Mucosa of rectum (tissue), 2 donors: Measurements from ENCODE around the gene TMC3.

Experiments
- H3K27ac ChIP-seq, 2 donors: one replicate each; pipeline ENCODE4 v1.7.0; 2013; ENCODE audit warnings: inconsistent platforms in 2 of 2, low read depth in 2 of 2, low read length in 2 of 2
- H3K27me3 ChIP-seq, 2 donors: one replicate each; pipeline ENCODE4 v1.7.0; 2013; ENCODE audit warnings: low read length in 2 of 2; ENCODE audit not compliant: control insufficient read depth in 2 of 2, insufficient read depth in 2 of 2
- H3K36me3 ChIP-seq, 2 donors: one replicate each; pipeline ENCODE4 v1.7.0; 2013; ENCODE audit warnings: low read length in 2 of 2; ENCODE audit not compliant: control insufficient read depth in 2 of 2, insufficient read depth in 2 of 2
- H3K4me1 ChIP-seq, 2 donors: one replicate each; pipeline ENCODE4 v1.7.0; 2013; ENCODE audit warnings: low read length in 2 of 2, mild to moderate bottlenecking in 1 of 2; ENCODE audit not compliant: control insufficient read depth in 2 of 2, insufficient read depth in 2 of 2
- H3K4me3 ChIP-seq, 2 donors: one replicate each; pipeline ENCODE4 v1.7.0; 2013; ENCODE audit warnings: low read length in 2 of 2
- H3K9ac ChIP-seq, 2 donors: one replicate each; pipeline ENCODE4 v1.7.0; 2013; ENCODE audit warnings: low read length in 2 of 2, low read depth in 1 of 2, mild to moderate bottlenecking in 1 of 2
- H3K9me3 ChIP-seq, 2 donors: one replicate each; pipeline ENCODE4 v1.7.0; 2013; ENCODE audit warnings: low read length in 2 of 2; ENCODE audit not compliant: control insufficient read depth in 2 of 2
- donor health status: healthy.
- donor health status: Normal muscosa, but diverticular disease.

TMC3 gene

DNA sequence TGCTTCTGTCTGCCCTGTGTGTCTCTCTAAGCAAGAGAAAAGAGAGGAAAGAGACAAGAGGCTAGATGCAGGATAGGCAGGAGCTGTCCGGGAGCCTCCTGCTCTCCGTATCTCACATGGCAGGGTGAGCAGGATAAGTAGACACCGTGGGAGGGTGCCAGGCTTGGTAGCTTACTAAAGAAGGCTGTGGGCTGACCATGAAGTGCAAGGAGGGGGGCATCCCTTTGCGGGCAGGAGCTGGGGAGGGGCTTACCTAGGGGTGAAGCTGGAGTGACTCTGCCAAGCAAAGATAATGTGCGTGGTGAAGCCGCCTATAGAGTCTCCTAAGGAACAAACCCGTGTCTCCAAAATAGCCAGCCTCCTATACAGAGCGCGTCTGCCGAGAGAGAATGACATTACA, 33.7 kb upstream of the TMC3 start:
- Histone ChIP-seq H3K27ac (no peak overlapping the region), H3K9ac (no peak overlapping the region), H3K36me3 (no peaks in the 10 kb centered on the region), H3K9me3 (no peaks in the 10 kb centered on the region), H3K27me3 (no peaks in the 10 kb centered on the region), H3K4me3 (no peak overlapping the region), H3K4me1 (no peaks in the 10 kb centered on the region)

DNA sequence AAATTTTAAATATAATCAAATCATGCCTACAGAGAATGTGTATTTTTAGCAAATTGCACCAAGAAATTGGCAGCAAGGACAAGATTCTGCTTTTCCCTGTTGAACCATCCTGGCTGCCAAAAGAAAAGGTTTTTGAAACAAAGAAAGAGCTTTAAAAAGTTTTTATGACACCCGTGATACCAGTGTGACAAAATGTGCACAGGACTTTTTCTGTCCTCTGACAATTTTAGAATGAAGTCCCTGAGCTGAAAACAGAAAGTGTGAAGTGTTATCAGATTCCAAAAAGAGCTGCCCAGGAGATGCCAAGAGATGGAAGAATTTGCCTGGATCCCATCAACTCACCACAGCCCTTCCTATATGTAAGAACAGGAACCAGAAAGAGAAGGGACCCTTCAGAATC, 33.2 kb upstream of the TMC3 start:
- no peak overlapping the region for H3K4me3 ChIP-seq
- no peaks in the 10 kb centered on the region for H3K4me1 ChIP-seq
- H3K9ac ChIP-seq: no peak overlapping the region
- no peak overlapping the region for H3K27ac ChIP-seq
- no peaks in the 10 kb centered on the region for H3K9me3 ChIP-seq
- no peaks in the 10 kb centered on the region for H3K36me3 ChIP-seq
- H3K27me3 ChIP-seq: no peaks in the 10 kb centered on the region

DNA sequence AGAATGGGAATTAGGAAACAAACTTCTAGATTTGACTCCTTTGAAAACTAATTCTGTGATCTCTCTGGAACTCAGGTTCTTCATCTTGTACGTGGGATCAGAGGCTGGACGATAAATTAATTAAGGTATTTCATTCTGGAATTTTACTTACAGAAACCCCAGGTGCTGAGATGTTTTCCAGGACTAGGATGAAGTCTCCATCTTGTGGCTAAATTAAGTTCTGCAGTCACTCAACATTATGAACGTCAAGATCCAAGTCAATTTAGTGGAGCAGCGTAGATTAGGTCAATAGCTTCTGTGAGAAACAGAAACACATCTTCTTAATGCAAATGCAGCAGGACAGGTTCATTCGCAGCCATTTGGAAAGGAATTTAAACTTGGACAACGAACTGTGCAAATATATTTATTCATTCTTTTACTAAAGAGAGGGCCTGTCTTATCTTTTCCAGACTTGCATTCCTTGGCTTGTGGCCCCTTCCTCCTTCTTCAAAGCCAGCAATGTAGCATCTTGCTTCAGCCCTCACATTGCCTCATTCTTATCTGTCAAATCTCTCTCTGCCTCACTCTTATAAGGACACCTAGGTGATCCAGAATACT, 26.7 kb upstream of the TMC3 start:
- Histone ChIP-seq H3K27me3 (no peaks in the 10 kb centered on the region), H3K36me3 (no peaks in the 10 kb centered on the region), H3K27ac (no peak overlapping the region), H3K9me3 (no peaks in the 10 kb centered on the region), H3K4me1 (peaks cover 4 to 15% of the 10 kb centered on the region in 2 donors), H3K4me3 (no peak overlapping the region), H3K9ac (no peak overlapping the region)

DNA sequence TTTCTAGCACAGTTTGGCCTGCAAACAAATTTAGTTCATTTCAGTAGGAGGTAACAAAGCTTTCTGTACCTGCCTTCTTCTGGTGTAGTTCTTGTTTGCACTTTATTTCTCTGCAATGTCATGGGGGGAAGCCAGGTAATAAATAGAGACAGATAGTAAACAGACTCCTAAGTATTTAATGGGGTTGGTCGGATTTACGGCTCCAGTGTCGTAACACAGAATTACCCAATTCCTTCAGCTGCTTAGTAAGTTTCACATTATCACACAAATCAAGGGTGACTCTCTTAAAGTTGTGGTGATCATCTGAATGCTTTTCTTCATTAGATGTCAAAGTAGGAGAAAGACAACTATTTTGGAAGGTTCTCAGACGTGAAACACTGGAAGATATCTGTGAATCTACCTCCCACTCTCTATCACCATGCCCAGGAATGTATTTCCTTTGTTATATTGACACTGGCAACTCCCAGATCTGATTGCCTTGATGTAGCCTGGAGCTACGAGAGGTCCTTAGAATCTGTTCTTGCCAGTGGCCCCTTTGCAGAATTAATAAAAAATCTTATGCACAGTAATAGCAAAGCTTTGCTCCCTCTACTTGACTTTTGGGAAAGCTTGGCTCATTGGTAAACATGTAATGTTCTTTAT, 25.0 kb upstream of the TMC3 start:
- H3K9me3 ChIP-seq: no peaks in the 10 kb centered on the region
- peak overlapping the region in 1 of 2 donors; percentile 63 for H3K27ac ChIP-seq
- H3K27me3 ChIP-seq: no peaks in the 10 kb centered on the region
- H3K4me3 ChIP-seq: peak overlapping the region in 1 of 2 donors; percentile 4
- H3K36me3 ChIP-seq: no peaks in the 10 kb centered on the region
- peaks cover 4 to 15% of the 10 kb centered on the region in 2 donors for H3K4me1 ChIP-seq
- H3K9ac ChIP-seq: no peak overlapping the region

DNA sequence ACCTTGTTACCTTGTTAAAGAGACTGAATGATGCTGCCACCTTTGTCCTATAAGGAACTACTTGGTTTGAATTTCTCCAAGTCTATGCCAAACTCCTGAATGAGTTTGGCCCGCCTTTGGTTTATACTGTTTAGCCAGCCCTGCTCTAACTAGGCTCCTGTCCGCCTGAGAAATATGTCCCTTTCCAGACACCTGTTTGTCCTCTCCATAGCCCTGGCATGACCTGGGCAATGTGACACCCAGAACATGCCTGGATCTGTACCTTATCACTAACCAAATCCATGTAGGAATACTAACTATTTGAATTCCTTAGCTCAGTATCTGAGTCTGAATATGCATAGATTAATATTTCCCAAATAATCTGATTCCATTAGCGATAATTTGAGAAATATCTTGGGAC, 24.4 kb upstream of the TMC3 start:
- Histone ChIP-seq H3K4me1 (peaks cover 4 to 15% of the 10 kb centered on the region in 2 donors), H3K9me3 (no peaks in the 10 kb centered on the region), H3K36me3 (no peaks in the 10 kb centered on the region), H3K4me3 (no peak overlapping the region), H3K27ac (peak overlapping the region in 1 of 2 donors; percentile 63), H3K27me3 (no peaks in the 10 kb centered on the region), H3K9ac (no peak overlapping the region)

DNA sequence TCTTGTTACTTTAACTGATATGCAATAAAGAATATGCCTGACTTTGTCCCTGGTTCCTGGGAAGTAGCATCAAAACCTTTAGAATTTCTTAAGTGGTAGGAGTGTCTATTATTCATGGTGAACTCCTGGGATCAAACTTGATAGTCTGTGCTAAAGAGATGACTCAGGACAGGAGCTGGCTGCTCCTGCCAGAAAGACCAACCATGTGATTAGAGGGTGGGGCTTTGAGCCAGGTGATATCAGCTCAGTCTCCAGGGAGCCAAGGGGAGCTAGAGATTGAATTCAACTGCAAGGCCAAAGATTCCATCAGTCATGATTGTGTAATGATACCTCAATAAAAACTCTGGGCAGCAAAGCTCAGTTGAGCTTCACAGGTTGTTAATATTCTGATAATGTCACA, 20.6 kb upstream of the TMC3 start:
- Histone ChIP-seq H3K4me1 (peaks cover 0 to 13% of the 10 kb centered on the region in 2 donors), H3K27me3 (no peaks in the 10 kb centered on the region), H3K27ac (no peak overlapping the region), H3K4me3 (no peak overlapping the region), H3K9ac (no peak overlapping the region), H3K36me3 (no peaks in the 10 kb centered on the region), H3K9me3 (no peaks in the 10 kb centered on the region)

DNA sequence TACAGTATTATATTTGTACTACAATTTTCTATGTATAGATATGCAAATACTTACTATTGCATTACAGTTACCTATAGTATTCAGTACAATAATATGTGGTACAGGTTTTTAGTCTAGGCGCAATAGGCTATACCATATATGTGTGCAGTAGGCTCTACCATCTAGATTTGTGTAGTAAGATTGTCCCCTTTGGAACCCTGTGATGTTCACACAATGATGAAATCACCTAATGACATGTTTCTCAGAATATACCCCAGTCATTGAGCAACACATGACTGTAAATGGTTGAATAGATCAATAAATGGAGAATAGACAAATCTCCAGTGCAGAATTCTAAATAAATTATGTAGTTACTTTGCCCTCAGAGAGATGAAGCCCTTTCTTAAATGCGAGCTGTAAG, 17.6 kb upstream of the TMC3 start:
- no peak overlapping the region for H3K27ac ChIP-seq
- no peaks in the 10 kb centered on the region for H3K36me3 ChIP-seq
- peaks cover 7 to 15% of the 10 kb centered on the region in 2 donors for H3K4me1 ChIP-seq

DNA sequence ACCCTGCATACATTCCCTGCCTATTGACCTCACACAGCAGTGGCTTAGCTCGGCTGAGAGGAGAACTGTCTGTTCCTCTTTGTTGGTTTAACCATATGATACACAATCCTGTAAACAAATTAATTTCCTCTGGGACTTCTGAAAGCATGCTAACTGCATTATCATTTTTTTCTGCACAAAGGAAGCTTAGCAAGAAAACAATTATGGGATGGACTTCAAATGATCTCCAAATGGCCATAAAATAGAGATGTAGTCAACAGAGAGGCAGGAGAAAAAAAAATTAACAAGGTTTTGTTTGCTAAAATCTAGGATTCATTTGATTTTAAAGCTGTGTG, 14.4 kb upstream of the TMC3 start:
- Histone ChIP-seq H3K27ac (no peak overlapping the region), H3K27me3 (no peaks in the 10 kb centered on the region), H3K4me3 (no peak overlapping the region), H3K36me3 (no peaks in the 10 kb centered on the region), H3K4me1 (peaks cover 11 to 37% of the 10 kb centered on the region in 2 donors), H3K9ac (no peak overlapping the region), H3K9me3 (no peaks in the 10 kb centered on the region)

More for the DNA sequence above, 17.6 kb upstream of the TMC3 start:
- H3K27me3 ChIP-seq: no peaks in the 10 kb centered on the region
- H3K9me3 ChIP-seq: no peaks in the 10 kb centered on the region
- no peak overlapping the region for H3K4me3 ChIP-seq
- no peak overlapping the region for H3K9ac ChIP-seq

DNA sequence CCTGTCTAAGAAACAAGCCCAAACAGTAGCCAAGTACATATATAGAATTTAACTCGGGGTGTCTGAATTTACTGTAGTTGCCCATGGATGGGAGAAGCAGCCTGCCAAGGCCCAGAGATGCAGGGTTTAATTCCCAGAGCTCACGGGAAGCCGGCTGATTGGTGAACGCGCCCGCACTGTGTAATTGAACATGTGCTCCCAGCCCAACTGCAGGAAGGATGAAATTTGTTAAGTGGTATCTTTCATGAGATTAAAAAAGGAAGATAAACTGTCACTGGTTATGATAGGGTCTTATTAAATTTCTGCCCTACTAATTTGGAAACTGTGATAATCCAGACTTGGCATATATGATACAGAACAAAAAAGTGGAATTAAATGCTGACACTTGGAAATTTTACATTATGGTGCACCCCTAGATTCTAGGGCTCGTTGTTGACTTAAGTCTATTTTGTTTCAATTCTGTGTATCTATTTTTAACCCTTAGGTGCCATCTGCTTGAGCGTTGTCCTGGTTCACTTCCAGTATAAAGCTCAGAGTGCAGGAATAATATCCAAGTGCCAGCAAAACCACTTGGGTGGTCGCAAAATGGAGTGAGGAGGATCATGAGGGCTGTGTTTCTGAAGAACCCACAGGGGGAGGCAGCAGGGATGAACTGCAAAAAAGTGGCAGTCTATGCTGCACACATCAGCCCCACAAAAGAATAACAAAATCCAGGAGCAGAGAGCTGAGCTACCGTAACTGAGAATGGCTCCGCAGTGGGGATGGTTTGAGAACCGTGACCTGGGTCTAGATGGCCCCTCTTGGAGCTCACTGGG, 13.8 kb upstream of the TMC3 start:
- H3K9me3 ChIP-seq: no peaks in the 10 kb centered on the region
- H3K9ac ChIP-seq: no peak overlapping the region
- H3K36me3 ChIP-seq: no peaks in the 10 kb centered on the region
- no peak overlapping the region for H3K4me3 ChIP-seq
- no peaks in the 10 kb centered on the region for H3K27me3 ChIP-seq
- peak overlapping the region; percentile 52 to 62 for H3K27ac ChIP-seq
- H3K4me1 ChIP-seq: peaks cover 11 to 37% of the 10 kb centered on the region in 2 donors

DNA sequence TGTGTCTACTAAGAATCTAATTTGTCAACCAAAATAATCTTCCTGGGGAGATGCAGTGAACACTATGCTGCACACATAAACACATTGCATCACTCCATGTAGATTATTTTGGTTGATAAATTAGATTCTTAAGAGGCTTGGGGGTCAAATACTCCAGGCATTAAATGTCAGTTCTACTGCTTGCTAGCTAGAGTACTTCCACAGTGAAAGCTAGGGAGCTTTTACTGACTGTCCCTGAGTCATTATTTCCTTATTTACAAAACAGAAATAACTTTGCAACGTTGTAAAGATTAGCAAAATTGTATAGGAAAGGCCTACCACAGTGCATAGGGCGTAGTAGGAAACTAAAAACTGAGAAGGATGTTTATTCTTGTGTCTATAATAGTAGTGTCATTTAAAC, 12.9 kb upstream of the TMC3 start:
- H3K4me1 ChIP-seq: peaks cover 11 to 37% of the 10 kb centered on the region in 2 donors
- no peak overlapping the region for H3K4me3 ChIP-seq
- peak overlapping the region; percentile 52 to 62 for H3K27ac ChIP-seq

More for the DNA sequence above, 12.9 kb upstream of the TMC3 start:
- Histone ChIP-seq H3K9ac (no peak overlapping the region), H3K27me3 (no peaks in the 10 kb centered on the region), H3K36me3 (no peaks in the 10 kb centered on the region), H3K9me3 (no peaks in the 10 kb centered on the region)
